ENCODE results near the gene ANKRD55.
A peak's percentile ranks its signal among the peaks of the same experiment; 100 is the strongest.
"Not testable (repeated sequence)": the region's sequence is repeated elsewhere in the genome, so short reads cannot be mapped to it uniquely, and the experiment has no call there.

Gene ANKRD55

GRCh38 chr5:56208681-56209080 lies 24.4 kb downstream of the ANKRD55 start:
- no peak for DNase-seq (ENCODE audit: low read depth)
- TF ChIP-seq CTCF (IDR thresholded peaks at IDR 0.05; ENCODE audit: control insufficient read depth, insufficient read depth, low read depth, low read length, missing control alignments): no peak
- no peak overlapping the region for H3K4me3 ChIP-seq (ENCODE audit: control insufficient read depth, low read depth, low read length)

- H3K4me3 ChIP-seq (ENCODE audit: control insufficient read depth, low read depth, low read length): no peak overlapping the region
- no peak for DNase-seq (ENCODE audit: low read depth)
- no peak for TF ChIP-seq CTCF (IDR thresholded peaks at IDR 0.05; ENCODE audit: control insufficient read depth, insufficient read depth, low read depth, low read length, missing control alignments)
Observed at GRCh38 chr5:56207537-56207936, 25.6 kb downstream of the ANKRD55 start.

- no peak overlapping the region for H3K4me3 ChIP-seq (ENCODE audit: control insufficient read depth, low read depth, low read length)
- DNase-seq (ENCODE audit: low read depth): peak; percentile 64
- no peak for TF ChIP-seq CTCF (IDR thresholded peaks at IDR 0.05; ENCODE audit: control insufficient read depth, insufficient read depth, low read depth, low read length, missing control alignments)
Observed at GRCh38 chr5:56206126-56206910, 26.8 kb downstream of the ANKRD55 start.

DNA sequence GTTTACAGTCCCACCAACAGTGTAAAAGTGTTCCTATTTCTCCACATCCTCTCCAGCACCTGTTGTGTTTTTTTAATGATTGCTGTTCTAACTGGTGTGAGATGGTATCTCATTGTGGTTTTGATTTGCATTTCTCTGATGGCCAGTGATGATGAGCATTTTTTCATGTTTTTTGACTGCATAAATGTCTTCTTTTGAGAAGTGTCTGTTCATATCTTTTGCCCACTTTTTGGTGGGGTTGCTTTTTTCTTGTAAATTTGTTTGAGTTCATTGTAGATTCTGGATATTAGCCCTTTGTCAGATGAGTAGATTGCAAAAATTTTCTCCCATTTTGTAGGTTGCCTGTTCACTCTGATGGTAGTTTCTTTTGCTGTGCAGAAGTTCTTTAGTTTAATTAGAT lies 29.2 kb downstream of the ANKRD55 start:
- not testable (repeated sequence) for DNase-seq (ENCODE audit: low read depth); H3K4me3 ChIP-seq (ENCODE audit: control insufficient read depth, low read depth, low read length)

DNA sequence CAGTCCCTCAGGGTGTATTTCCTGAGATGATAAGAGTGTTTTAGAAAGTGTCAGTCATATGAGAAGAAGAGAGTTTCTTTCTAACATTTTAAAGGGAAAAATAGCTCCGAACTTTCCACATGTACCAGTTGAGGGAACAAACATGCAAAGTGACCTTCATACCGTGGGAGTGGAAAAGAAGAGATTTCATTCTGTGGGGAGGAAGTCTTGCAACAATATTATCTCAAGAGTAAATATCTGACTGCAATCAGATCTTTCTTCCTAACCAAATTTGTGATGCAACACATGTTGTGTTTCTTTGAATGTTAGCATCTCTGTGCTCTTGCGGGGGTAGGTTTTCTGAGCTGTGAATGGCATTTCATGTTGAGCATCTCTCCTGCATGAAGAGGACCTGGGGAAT lies 30.6 kb downstream of the ANKRD55 start:
- no peak for TF ChIP-seq CTCF (IDR thresholded peaks at IDR 0.05; ENCODE audit: control insufficient read depth, insufficient read depth, low read depth, low read length, missing control alignments)
- peak; percentile 18 for DNase-seq (ENCODE audit: low read depth)
- no peak overlapping the region for H3K4me3 ChIP-seq (ENCODE audit: control insufficient read depth, low read depth, low read length)

DNA sequence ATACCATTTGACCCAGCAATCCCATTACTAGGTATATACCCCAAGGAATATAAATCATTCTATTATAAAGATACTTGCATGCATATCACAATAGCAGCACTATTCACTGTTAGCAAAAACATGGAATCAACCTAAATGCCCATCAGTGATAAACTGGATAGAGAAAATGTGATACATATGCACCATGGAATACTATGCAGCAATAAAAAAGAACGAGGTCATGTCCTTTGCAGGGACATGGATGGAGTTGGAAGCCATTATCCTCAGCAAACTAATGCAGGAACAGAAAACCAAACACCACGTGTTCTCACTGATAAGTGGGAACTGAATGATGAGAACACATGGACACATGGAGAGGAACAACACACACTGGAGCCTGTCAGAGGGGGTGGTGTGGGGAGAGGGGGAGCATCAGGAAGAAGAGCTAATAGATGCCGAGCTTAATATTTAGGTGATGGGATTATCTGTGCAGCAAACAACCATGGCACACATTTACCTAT lies 31.3 kb downstream of the ANKRD55 start:
- H3K4me3 ChIP-seq (ENCODE audit: control insufficient read depth, low read depth, low read length); DNase-seq (ENCODE audit: low read depth): not testable (repeated sequence)

DNA sequence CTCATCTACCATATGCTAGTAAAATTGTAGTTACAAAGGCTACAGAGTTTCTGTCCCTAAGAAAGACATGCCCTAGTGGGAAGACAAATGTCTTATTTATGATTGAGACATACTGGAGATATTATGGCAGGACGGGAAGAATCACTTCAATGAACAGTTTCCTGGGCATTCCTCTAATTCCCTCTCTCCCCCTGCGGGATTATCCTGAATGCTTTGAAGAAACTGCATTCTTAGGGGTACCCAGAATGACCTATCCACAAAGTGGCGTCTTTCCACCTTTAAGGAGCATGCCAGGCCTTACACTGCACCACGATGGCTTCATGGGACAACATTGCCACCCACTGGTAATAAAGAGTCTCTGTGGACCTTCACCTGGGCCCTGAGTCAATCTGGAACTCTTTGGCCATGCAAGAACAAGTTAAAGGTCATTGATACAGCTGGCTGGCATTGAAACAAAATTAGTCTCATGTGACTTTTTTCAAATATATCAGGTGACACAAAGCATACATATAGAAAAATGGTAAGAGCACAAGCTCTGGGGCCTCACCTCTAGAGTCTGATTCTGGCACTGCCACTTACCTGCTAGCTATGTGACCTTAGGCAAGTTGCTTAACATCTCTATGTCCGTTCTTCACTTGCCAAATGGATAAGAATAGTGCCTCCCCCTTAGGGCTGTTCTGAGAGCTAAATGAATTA lies 32.0 kb downstream of the ANKRD55 start:
- H3K4me3 ChIP-seq (ENCODE audit: control insufficient read depth, low read depth, low read length): no peak overlapping the region
- TF ChIP-seq CTCF (IDR thresholded peaks at IDR 0.05; ENCODE audit: control insufficient read depth, insufficient read depth, low read depth, low read length, missing control alignments): peak; percentile 82
- DNase-seq (ENCODE audit: low read depth): peak; percentile 40
